Measurements from ENCODE around the gene BACH1. TPM values are rescaled to one million over a fixed set of nuclear protein-coding genes. Genes with fewer than 3 reads are reported as not detected.

Gene BACH1
- total and polyA plus RNA-seq, 11 donors = 5.3 to 83.4 (median 36.7) TPM

GRCh38 chr21:29366532-29366931 is 67.8 kb downstream of the BACH1 start:
- no peak for TF ChIP-seq POLR2A (IDR thresholded peaks at IDR 0.05)
- TF ChIP-seq CTCF (IDR thresholded peaks at IDR 0.05) = no peak
- no peak for DNase-seq
- Histone ChIP-seq H3K27ac (no peak overlapping the region), H3K9me3 (peaks cover 0 to 6% (median 0%) of the 10 kb centered on the region in 12 donors), H3K4me1 (no peaks in the 10 kb centered on the region), H3K36me3 (peaks cover 0 to 33% (median 6%) of the 10 kb centered on the region in 9 donors), H3K4me3 (no peak overlapping the region), H3K27me3 (no peaks in the 10 kb centered on the region)
- no peak for ATAC-seq
- intact Hi-C loops (cut with DNase I) = no loop called here
- 97 to 99% (median 99%) methylated on average over 3 of the region's 3 CpGs for WGBS, 4 donors

DNA sequence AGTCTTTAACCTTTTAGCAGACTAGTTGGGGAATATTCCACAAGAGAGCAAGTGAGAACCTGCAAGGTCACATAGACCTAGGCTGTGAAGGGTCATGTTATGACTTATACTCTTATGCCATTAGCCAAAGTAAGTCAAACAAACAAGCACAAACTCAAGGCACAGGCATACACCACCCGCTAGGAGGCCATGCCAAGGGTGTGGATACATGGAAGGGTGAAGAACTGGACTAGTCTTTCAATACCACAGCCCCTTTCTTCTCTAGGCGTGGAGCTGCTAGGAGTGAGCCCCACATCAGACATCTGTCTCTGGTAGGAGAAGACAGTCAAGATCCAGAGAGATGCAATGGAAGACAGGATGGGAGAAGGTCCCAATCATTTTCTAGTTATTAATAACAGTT is 68.6 kb downstream of the BACH1 start:
- Histone ChIP-seq H3K27me3 (no peaks in the 10 kb centered on the region), H3K4me1 (no peaks in the 10 kb centered on the region), H3K9me3 (peaks cover 0 to 6% (median 0%) of the 10 kb centered on the region in 12 donors), H3K27ac (no peak overlapping the region), H3K36me3 (peaks cover 0 to 31% (median 6%) of the 10 kb centered on the region in 9 donors), H3K4me3 (no peak overlapping the region)
- ATAC-seq = no peak
- DNase-seq = no peak
- WGBS, 4 donors = 88 to 100% (median 97%) methylated on average over 2 of the region's 2 CpGs
- intact Hi-C loops (cut with DNase I) = no loop called here
- TF ChIP-seq POLR2A (IDR thresholded peaks at IDR 0.05) (no peak), CTCF (IDR thresholded peaks at IDR 0.05) (no peak)

- no peak for ATAC-seq
- peaks cover 0 to 6% (median 0%) of the 10 kb centered on the region in 12 donors for H3K9me3 ChIP-seq
- no peaks in the 10 kb centered on the region for H3K4me1 ChIP-seq
- H3K27me3 ChIP-seq = no peaks in the 10 kb centered on the region
- no peak for TF ChIP-seq CTCF (IDR thresholded peaks at IDR 0.05)
- TF ChIP-seq POLR2A (IDR thresholded peaks at IDR 0.05) = no peak
- intact Hi-C loops (cut with DNase I) = loop anchor here in 2 of 10 donors (2.0 kb wide), 1 partner anchor 278 kb away; no protein-coding TSS in a partner anchor
- no peak for DNase-seq
- H3K4me3 ChIP-seq = no peak overlapping the region
- H3K36me3 ChIP-seq = peaks cover 0 to 24% (median 0%) of the 10 kb centered on the region in 9 donors
- 59 to 80% (median 64%) methylated on average over 3 of the region's 3 CpGs for WGBS, 4 donors
- no peak overlapping the region for H3K27ac ChIP-seq
Observed at GRCh38 chr21:29368906-29369305, 70.2 kb downstream of the BACH1 start.

DNA sequence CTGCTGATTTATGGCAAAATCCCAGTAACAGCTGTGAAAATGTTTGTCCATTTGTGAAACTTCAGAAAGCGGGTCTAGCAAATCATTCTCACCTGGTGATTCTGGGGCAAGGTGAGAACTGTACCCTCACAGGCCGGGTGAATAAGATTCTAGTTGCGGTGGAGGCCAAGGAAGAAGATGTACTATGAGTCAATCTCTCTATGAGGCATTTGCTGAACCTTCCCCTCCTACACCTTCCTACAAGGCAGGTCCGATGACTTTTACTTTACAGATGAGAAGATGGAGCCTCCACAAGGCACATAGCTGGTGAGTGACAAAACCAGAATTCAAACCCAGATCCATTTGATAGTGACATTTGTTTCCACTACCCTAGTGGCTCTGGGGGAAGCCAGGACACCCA is 72.7 kb downstream of the BACH1 start:
- Histone ChIP-seq H3K27me3 (no peaks in the 10 kb centered on the region), H3K9me3 (peaks cover 0 to 4% (median 0%) of the 10 kb centered on the region in 12 donors), H3K27ac (no peak overlapping the region), H3K4me3 (no peak overlapping the region), H3K4me1 (peaks cover 0 to 2% (median 0%) of the 10 kb centered on the region in 12 donors), H3K36me3 (peaks cover 0 to 22% (median 0%) of the 10 kb centered on the region in 9 donors)
- no peak for ATAC-seq
- TF ChIP-seq POLR2A (IDR thresholded peaks at IDR 0.05) = no peak
- no peak for TF ChIP-seq CTCF (IDR thresholded peaks at IDR 0.05)
- intact Hi-C loops (cut with DNase I) = loop anchor here in 7 of 10 donors (2.0 to 5.0 kb wide), 3 partner anchors 207 to 283 kb away; no protein-coding TSS in a partner anchor
- no peak for DNase-seq
- 90 to 96% (median 96%) methylated on average over 4 of the region's 4 CpGs for WGBS, 4 donors
